Measurements from ENCODE around the gene GAR1. TPM values are rescaled to one million over a fixed set of nuclear protein-coding genes. Genes with fewer than 3 reads are reported as not detected.

Gene GAR1
- total RNA-seq, 1 experiment from 2014 or later: 30.8 TPM

- no peaks in the 10 kb centered on the region; the same call in 1 of the 2 replicates for H3K4me1 ChIP-seq
- no peaks in the 10 kb centered on the region for H3K9me3 Mint-ChIP-seq (ENCODE audit: unreplicated experiment)
- H3K4me3 ChIP-seq (ENCODE audit: low read depth, low read length): no peak overlapping the region
- H3K36me3 Mint-ChIP-seq (ENCODE audit: insufficient read depth, unreplicated experiment): peaks cover 66% of the 10 kb centered on the region
- DNase-seq: no peak
- no peaks in the 10 kb centered on the region for H3K27me3 ChIP-seq (replicated peaks; ENCODE audit: control insufficient read depth, insufficient read depth, low read length)
- BruUV-seq (replicated peaks): no TSS peak
- H3K9me3 ChIP-seq: no peaks in the 10 kb centered on the region
- TF ChIP-seq CTCF (IDR thresholded peaks at IDR 0.05; ENCODE audit: insufficient read depth in 1 of 2, low read depth in 1 of 2, low read length in 1 of 2, severe bottlenecking in 1 of 2, unreplicated experiment in 1 of 2): no peak
- no peak overlapping the region for H3K27ac Mint-ChIP-seq (ENCODE audit: unreplicated experiment)
- ChIA-PET POLR2A (no interaction called here), CTCF (no interaction called here)
- H3K36me3 ChIP-seq (ENCODE audit: control insufficient read depth, insufficient read depth, low read length): no peaks in the 10 kb centered on the region
- no peaks in the 10 kb centered on the region for H3K27me3 Mint-ChIP-seq (ENCODE audit: insufficient read depth, unreplicated experiment)
- no peak overlapping the region for H3K4me3 Mint-ChIP-seq (ENCODE audit: unreplicated experiment)
- H3K4me1 Mint-ChIP-seq (ENCODE audit: low read depth, unreplicated experiment): peaks cover 18% of the 10 kb centered on the region
- intact Hi-C loops (cut with micrococcal nuclease; ENCODE audit: unreplicated experiment): no loop called here
Measured at GRCh38 chr4:109820563-109820962, 5.0 kb downstream of the GAR1 start.

GRCh38 chr4:109821185-109821584 lies 5.6 kb downstream of the GAR1 start:
- ChIA-PET CTCF (no interaction called here), POLR2A (no interaction called here)
- no peaks in the 10 kb centered on the region for H3K9me3 Mint-ChIP-seq (ENCODE audit: unreplicated experiment)
- intact Hi-C loops (cut with micrococcal nuclease; ENCODE audit: unreplicated experiment): no loop called here
- peaks cover 64% of the 10 kb centered on the region for H3K36me3 Mint-ChIP-seq (ENCODE audit: insufficient read depth, unreplicated experiment)
- no peak overlapping the region for H3K4me3 Mint-ChIP-seq (ENCODE audit: unreplicated experiment)
- Histone ChIP-seq H3K9me3 (no peaks in the 10 kb centered on the region), H3K4me3 (ENCODE audit: low read depth, low read length) (no peak overlapping the region), H3K4me1 (no peaks in the 10 kb centered on the region; the same call in 1 of the 2 replicates), H3K27me3 (replicated peaks; ENCODE audit: control insufficient read depth, insufficient read depth, low read length) (no peaks in the 10 kb centered on the region), H3K36me3 (ENCODE audit: control insufficient read depth, insufficient read depth, low read length) (no peaks in the 10 kb centered on the region)
- H3K4me1 Mint-ChIP-seq (ENCODE audit: low read depth, unreplicated experiment): peaks cover 18% of the 10 kb centered on the region
- no TSS peak for BruUV-seq (replicated peaks)
- no peak for DNase-seq
- H3K27ac Mint-ChIP-seq (ENCODE audit: unreplicated experiment): no peak overlapping the region
- TF ChIP-seq CTCF (IDR thresholded peaks at IDR 0.05; ENCODE audit: insufficient read depth in 1 of 2, low read depth in 1 of 2, low read length in 1 of 2, severe bottlenecking in 1 of 2, unreplicated experiment in 1 of 2): no peak
- no peaks in the 10 kb centered on the region for H3K27me3 Mint-ChIP-seq (ENCODE audit: insufficient read depth, unreplicated experiment)

- peak; percentile 38 to 41 for TF ChIP-seq CTCF (IDR thresholded peaks at IDR 0.05; ENCODE audit: insufficient read depth in 1 of 2, low read depth in 1 of 2, low read length in 1 of 2, severe bottlenecking in 1 of 2, unreplicated experiment in 1 of 2)
- H3K4me3 ChIP-seq (ENCODE audit: low read depth, low read length): no peak overlapping the region
- ChIA-PET POLR2A (no interaction called here), CTCF (no interaction called here)
- no peaks in the 10 kb centered on the region for H3K27me3 Mint-ChIP-seq (ENCODE audit: insufficient read depth, unreplicated experiment)
- H3K27me3 ChIP-seq (replicated peaks; ENCODE audit: control insufficient read depth, insufficient read depth, low read length): no peaks in the 10 kb centered on the region
- no peaks in the 10 kb centered on the region for H3K9me3 ChIP-seq
- no peaks in the 10 kb centered on the region for H3K36me3 ChIP-seq (ENCODE audit: control insufficient read depth, insufficient read depth, low read length)
- H3K27ac Mint-ChIP-seq (ENCODE audit: unreplicated experiment): no peak overlapping the region
- H3K4me1 ChIP-seq: no peaks in the 10 kb centered on the region
- peaks cover 22% of the 10 kb centered on the region for H3K36me3 Mint-ChIP-seq (ENCODE audit: insufficient read depth, unreplicated experiment)
- no TSS peak for BruUV-seq (replicated peaks)
- H3K4me3 Mint-ChIP-seq (ENCODE audit: unreplicated experiment): no peak overlapping the region
- no peaks in the 10 kb centered on the region for H3K9me3 Mint-ChIP-seq (ENCODE audit: unreplicated experiment)
- no peak for DNase-seq
- intact Hi-C loops (cut with micrococcal nuclease; ENCODE audit: unreplicated experiment): loop anchor here (1.0 to 5.0 kb wide), 3 partner anchors 124 to 404 kb away; no protein-coding TSS in a partner anchor
- no peaks in the 10 kb centered on the region for H3K4me1 Mint-ChIP-seq (ENCODE audit: low read depth, unreplicated experiment)
Measured at GRCh38 chr4:109826719-109827118, 11.2 kb downstream of the GAR1 start.
